GM18502 (cell line): ENCODE measurements around the gene GNB1L.
"Not testable (repeated sequence)": the region's sequence is repeated elsewhere in the genome, so short reads cannot be mapped to it uniquely, and the experiment has no call there.

Source experiments
- ATAC-seq: cut with Tn5 transposase; IDR thresholded peaks from one replicate; pipeline ENCODE4 v1.9.1; 2021; ENCODE audit warnings: mild to moderate bottlenecking; ENCODE audit not compliant: unreplicated experiment, poor library complexity

Gene GNB1L

DNA sequence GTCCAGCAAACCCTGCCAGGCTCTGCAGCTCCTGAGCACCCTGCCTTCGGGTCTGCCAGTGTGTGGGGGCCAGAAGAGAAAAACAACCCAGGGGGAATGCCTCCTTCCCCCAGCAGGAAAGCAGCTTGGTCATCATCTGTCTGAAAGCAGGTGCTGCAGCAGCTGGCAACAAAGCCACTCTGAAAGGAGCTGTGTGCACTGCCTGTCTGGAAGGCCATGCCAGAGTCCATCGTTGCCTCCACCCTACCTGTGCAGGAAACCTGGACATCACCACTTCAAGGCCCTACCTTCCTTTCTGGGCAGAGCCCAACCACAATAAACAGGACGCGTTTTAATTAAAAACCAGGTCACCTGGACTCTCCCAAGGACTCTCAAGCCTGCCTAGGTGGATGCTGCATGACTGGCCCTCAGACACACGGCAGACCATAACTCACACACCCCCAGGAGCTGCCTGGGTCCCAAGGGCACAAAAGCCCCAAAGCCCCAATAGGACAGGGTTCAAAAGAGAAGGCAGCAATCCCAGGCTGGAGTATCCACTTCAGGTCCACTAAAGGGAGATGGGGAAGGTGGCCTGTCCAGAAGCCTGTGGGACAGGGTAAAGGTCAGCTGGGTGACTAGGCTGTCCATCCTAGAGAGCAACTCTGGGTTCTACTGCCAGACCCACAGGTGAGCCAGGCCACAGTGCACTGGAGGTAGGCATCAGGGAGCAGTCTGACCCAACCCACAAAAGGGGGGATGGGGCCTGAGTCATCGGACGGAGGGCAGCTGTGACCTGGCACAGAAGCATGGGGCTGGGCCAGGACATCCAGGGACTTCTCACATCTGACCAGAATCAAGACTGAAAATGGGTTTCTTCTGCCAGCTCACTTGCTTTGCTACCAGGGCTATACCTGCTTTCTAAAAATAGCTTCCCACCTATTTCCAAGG lies 6.1 kb downstream of the GNB1L start:
- ATAC-seq: no peak

DNA sequence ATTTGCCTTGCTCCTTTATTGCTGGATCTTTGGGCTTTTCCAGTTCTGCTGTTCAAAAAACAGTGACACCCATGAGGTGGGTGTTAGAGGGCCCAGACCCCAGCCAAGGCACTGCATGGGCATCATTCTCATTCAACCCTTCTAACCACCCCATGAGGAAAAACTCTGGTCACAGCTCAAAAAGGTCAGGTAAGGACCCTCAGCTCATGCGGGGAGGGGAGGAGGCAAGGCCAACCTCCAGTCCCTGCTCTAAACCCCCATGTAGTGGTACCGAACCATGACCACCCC lies 7.4 kb downstream of the GNB1L start:
- no peak for ATAC-seq

DNA sequence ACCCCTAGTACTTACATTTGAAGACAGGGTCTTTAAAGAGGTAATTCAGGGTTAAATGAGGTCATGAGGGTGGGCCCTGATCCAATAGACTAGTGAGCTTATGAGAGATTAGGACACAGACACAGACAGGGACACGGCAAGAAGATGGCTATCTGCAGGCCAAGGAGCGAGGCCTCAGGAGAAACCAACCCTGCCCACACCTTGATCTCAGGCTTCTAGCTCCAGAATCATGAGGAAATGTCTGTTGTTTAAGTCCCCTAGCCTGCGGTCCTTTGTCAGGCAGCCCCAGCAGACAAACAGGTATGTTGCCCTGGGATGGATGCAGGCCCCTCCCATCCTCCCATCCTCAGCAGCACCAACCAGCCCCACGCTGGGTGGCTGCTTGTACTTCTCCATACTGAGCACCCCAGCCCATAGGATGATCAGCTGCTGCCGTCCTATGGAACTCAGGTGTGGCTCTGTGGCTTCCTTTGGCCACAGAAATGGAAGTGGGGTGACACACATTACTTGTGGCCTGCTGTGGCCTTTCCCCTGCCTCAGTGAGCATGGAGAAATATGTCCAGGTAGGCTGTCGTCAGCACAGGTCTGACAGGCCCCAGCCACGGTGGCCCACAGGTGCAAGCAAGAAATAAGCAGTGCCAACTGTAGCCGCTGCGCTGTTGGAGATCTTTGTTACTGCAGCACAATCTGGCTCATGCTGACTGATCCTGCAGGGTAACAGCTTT lies 7.9 kb downstream of the GNB1L start:
- ATAC-seq: no peak

DNA sequence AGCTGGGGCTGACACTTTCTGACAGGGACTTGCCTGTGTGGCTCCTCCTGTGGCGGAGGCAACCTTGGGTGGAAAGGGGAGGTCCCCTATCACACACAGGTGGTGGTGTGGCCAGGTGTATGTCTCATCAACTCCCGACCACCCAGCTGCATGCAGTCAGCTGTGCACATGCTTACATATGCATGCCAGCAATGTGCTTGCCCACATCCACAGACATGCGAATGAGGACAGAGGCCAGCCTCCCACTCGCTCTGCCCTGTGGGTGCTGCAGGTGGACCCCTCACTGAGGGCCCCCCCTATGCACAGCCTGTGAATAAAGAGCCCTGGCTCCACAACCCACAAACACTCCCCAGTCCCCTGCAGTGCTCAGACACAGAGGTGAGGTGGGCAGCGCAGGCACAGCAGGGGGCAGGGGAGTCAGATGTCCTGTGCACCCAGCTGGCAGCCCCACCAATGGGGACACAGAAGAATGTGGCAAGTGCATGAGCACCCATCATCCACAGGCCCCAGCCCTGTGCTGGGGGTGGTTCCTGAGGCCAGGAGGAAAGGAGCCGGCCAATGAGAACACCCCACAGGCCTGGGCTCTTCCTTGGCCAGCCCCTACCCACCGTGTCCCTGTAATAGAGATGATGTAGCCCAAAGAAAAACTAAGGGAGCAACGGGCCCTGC lies 9.5 kb downstream of the GNB1L start:
- no peak for ATAC-seq

DNA sequence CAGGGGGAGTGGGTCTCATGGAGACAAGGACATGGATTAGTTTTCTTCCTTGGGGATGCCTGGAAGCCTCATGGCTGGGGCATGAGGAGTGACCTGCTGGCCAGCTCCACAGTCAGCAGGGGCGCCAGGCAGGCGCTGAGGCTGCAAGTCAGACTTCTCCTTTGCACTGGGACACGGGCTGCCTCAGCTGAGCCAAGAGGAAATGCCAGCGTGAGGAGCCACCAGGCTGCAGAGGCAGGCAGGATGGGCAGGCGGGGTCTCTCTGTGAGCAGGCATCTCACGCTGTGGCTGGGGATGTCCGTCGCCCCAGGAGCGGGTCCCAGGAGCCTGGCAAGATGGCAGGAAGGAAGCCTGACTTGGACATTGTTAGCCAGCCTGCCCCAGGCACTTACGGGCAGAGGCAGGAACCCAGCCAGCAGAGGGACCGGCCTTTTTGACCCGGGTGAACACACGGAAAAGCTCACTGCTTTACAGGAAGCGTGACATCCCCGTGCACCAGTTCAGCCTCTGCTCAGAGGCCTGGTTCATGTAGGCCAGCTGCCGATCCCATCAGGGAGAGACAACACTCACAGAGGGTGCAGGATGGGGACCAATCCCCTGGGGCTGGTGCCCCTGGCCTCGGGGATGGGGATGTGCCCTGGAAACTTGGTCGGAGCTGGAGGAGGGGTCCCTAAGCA lies 10.2 kb downstream of the GNB1L start:
- ATAC-seq: no peak

DNA sequence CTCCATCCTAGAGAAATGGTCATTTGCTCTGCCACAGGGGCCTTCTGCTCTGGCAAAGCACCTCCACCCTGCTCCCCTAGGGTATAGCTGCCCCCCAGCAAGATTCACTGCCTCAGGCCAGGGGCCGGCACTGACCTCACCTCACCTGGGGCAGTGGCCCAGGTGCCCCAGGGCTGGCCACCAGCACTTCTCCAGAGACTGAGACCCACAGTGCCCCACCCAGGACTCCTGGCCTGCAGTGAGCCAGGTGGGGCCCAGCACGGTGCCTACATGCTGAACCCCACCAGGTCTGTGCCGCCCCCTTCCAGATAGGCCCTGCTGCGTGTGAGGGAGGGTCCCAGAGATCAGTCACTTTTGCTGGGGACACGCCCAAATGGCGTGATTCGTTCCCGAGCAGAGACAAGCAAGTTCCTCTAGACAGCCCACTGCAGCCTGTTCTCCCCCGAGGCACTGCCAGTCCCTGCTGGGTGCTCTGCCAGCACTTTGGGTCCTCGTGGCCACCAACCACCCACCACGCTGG lies 10.8 kb downstream of the GNB1L start:
- ATAC-seq: no peak

DNA sequence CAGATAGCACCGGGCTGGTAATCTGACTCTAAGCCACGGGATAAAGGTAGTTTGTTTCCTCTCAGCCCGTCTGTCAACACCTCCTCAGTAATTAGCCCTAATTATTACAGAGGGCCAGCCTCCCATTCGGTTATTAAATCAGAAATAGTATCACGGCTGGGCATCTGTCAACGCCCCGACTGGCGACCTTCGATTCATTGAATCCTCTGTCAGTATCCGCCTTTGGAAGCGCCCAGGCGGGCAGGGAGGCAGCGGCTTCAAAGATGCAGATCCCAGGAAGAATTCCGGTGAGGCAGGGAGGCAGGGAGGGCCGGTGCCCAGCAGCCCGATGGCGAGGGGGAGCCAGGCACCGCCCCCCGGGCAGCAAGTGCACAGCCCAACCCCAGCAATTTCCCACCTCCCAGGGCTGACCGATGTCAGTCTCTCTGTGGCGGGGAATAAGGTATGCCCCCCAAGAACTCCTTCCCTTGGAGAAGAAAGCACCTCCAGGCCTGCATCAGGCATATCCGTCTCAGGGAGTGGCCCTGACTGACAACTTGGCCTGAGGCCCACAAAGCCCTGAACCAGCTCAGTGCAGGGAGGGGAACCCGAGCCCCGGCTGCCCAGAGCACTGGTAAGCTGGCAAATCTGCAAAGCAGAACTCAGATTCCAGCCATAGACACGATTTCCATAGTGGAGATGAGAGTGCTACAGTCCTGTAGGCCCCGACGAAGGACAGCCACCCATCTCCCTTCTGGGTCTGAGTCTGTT lies 11.4 kb downstream of the GNB1L start:
- ATAC-seq: no peak

DNA sequence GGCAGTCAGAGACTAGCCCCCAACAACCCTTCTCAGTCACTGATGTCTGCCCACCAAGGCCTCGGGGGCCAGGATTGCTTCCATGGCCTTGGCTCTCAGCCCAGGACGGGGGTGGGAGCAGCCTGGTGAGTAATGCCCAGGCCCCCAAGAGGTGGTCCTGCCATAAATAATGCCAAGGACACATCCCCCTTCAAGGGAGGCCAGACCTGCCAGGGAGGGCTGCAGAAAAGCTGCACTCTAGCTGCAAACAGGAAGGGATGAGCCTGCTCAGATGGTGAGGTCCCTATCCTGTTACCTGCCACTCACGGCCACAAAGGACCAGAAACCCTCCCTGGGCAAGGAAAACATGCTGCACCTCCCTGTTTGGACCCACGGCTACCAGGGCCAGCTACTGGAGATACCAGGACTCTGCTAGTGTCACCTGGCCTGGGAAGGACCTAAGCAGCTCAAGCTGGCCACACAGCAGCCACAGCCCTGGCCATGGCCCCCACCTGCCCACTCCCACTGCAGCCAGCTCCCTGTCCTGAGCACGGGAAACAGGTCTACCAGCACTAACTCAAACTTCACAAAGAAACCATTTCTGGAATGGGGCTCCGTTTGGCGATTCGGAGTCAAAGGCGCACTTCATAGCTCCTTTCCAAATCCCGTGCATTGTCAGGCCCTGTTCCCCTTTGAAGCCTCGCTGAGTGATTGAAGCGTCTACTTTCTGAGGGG lies 12.1 kb downstream of the GNB1L start:
- no peak for ATAC-seq

DNA sequence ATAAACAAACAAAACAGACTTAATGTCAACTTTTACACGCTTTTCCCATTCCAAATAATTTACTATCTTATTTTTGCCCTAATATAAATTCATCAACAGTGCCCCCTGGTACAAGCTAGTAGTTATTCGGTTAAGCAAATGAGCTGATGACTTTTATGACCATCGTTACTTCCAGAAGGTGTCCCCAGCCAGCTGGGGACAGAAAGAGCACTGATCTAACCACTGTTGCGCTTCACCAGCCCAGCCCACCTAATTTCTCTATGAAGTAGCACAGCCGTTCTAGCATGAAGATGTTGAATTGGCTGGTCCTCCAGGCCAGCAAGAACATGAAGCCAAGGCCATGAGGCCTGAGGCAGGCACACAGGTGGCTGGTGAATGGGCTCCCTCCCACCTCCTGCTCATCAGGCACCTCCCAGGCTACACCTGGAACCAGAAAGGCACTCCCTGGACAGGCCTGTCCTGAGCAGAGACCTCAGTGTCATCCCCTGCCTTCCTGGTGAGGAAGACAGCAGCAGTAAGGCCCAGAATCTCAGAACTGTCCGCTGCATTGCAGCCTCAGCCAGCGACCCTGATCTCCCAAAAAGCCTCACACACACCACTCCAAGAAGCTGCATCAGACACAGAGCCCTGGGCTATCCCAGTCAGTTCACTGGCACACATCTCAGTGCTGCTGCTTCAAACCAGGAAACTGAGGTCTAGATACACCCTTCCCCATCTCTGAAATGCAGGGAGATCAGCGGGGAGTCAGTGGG lies 12.9 kb downstream of the GNB1L start:
- ATAC-seq: no peak

DNA sequence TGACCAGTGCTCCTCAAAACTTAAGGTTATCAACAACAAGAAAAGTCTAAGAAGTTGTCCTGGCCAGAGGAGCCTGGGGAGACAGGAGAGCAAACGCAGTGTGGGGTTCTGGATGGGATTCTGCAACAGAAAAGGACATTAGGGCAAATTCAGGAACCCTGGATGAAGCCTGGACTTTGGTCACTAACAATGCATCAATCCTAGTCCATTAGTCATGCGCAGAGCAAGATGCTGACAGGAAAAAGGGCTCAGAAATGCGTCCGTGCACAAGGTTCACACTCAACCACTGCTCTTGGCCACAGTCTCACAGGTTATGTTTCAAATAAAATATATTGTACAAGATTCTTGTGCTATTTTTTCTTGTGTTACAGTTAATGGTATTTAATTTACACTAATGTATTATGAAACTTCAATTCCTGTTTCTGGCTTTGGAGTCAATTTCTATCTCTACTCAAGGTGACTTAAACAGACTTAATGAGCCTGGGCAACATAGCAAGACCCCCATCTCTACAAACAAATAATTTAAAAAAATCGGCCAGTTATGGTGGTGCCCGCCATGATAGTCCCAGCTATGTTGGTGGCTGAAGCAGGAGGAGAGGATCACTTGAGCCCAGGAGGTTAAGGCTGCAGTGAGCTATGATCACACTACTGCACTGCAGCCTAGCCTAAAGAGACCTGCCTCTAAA lies 13.6 kb downstream of the GNB1L start:
- no peak for ATAC-seq

DNA sequence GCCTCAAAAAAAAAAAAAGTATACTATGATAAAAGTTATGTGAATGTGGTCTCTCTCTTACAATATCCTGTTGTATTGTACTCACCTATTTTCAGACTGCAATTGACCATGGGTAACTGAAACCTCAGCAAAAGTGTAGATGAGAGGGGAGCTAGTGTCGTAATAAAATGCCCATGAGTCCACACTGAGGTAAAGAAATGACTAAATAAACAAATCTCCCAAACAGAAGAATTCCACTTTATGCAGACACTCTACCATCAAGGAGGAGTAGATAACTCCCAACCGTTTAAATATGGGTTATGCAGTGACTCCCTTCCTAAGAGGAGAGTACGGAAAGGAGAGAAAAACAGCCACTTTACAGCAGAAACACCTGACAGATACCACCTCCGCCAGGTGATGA lies 14.6 kb downstream of the GNB1L start:
- ATAC-seq: no peak

DNA sequence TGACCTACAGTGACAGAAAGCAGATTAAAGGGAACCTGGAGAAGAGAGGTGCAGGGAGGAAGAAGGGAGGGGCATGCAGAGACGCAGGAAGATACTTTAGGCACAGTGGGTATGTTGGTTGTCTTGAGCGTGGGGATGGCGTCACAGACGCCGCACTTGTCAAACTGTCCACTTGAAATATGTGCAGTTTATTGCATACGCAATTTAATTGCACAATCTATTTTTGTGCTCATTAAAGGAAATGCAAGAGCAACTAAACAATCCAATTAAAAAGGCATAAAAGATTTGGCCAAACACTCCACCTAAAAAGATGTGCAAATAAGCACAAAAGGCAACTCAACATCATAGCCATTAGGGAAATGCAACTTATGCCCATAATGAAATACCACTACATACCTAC lies 16.8 kb downstream of the GNB1L start:
- no peak for ATAC-seq

DNA sequence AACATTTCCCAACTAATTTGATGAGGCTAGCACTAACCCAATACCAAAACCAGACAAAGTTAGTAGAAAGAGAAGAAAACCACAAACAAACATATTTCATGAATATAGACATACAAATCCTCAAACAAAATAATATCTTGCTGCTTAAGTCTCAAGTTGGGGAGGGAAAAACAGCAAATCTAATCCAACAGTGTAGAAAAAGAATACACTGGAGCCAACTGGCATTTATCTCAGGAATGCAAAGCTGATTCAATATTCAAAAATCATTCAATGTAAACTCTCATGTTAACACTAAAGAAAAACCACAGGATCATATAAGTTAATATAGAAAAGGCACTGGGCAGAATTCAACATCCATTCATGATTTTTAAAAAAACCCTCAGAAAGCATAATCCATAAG lies 18.2 kb downstream of the GNB1L start:
- no peak for ATAC-seq

DNA sequence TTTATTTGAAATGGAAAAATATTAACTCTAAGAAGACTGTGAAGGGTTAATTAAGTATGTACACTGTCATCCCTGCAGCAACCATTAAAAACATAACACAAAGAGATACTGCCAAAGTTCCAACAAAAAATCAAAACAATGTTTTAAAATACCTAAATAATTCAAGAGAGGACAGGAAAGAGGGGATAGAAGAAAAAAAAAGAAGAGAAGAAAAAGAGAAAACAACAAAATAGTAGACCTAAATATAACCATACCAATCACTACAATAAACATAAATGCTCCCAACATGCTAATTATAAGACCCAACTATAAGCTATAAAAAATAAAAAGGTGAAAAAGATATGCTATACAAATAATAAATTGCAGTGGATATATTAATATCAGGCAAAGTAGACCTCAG lies 20.1 kb downstream of the GNB1L start:
- ATAC-seq: no peak

DNA sequence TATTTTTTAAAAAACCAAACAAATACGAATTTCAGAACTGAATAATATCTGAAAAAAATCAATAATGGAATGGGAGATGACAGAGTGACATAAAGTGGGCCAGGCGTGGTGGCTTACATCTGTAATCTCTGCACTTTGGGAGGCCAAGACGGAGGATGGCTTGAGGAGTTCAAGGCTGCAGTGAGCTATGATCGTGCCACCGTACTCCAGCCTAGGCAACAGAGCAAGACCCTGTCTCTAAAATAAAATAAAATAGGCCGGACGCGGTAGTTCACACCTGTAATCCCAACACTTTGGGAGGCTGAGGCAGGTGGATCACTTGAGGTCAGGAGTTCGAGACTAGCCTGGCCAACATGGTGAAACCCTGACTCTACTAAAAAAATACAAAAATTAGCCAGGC lies 21.3 kb downstream of the GNB1L start:
- not testable (repeated sequence) for ATAC-seq

DNA sequence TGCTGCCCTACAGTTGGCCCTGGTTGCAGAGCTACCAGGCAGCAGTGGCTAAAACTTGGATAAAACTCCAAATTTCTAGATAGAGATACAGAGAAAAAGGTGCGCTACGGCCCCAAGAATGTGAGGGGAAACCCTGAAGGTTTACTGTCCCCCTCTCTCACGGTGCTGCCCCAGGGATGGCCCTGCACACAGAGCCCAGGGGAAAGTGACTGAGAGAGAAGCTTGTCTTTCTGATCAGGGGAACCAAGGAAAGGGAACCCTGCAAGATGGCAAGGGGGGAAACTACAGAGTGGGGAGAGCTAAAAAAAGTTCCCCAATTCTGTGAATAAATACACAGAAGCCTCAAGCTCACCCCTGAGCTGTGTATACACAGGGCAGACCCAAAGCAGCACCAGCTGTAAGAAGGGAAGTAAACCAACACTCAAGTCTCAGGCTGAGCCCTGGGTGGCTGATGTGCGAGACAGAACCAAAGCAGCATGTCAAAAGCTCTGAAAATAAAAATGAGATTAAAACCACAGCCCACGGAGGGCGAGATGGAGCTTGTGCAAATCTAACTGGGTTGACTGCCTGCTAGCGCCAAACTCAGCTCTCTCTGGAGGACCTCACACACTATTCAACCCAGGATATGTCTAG lies 22.1 kb downstream of the GNB1L start:
- no peak for ATAC-seq

DNA sequence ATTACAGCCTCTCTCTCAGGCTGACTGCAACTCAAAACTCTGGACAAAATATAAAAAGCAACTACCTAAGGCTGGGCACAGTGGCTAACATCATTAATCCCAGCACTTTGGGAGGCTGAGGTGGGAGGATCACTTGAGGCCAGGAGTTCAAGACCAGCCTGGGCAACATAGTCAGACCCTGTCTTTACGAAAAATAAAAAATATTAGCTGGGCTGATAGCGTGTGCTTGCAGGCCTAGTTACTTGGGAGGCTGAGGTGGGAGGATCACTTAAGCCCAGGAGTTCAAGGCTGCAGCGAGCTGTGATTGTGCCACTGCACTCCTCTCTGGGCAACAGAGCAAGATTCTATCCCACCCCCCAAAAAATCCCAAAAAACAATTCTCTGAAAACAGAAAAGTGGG lies 22.7 kb downstream of the GNB1L start:
- not testable (repeated sequence) for ATAC-seq

DNA sequence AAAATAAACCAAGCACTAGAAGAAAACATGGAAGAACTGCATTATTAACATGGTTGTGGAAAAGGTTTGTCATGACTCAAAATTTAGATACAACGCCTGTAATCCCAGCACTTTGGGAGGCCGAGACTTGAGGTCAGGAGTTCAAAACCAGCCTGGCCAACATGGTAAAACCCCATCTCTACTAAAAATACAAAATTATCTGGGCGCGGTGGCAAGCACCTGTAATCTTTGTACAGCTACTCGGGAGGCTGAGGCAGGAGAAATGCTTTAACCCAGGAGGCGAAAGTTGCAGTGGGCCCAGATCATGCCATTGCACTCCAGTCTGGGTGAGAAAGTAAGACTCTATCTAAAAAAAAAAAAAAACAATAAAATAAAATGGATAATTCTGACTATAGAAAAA lies 23.7 kb downstream of the GNB1L start:
- no peak for ATAC-seq
